ENCODE data around the gene MYOF. TPM values are rescaled to one million over a fixed set of nuclear protein-coding genes. Genes with fewer than 3 reads are reported as not detected.

Gene MYOF
- total RNA-seq, 1 donor: 379 TPM

DNA sequence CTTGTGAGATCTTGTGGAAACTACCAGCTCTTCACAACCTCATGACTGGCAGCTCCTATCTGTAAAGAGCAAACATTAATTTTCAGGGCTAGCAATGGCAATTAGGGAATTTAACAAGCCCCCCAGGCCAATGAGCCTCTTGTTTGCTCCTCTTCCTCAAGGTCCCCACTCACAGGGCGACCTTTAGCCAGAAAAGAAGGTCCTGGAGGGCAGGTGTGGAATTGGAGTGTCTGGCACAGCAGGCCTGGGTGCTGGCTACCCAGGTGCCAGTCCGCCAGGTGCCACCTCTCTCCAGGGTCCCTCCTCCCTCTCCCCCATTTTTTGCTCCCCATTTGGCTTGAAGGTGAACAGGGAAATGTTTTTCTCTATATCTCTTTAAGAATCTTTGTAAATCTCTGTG, 12.4 kb upstream of the MYOF start:
- TF ChIP-seq, protein P1, sequence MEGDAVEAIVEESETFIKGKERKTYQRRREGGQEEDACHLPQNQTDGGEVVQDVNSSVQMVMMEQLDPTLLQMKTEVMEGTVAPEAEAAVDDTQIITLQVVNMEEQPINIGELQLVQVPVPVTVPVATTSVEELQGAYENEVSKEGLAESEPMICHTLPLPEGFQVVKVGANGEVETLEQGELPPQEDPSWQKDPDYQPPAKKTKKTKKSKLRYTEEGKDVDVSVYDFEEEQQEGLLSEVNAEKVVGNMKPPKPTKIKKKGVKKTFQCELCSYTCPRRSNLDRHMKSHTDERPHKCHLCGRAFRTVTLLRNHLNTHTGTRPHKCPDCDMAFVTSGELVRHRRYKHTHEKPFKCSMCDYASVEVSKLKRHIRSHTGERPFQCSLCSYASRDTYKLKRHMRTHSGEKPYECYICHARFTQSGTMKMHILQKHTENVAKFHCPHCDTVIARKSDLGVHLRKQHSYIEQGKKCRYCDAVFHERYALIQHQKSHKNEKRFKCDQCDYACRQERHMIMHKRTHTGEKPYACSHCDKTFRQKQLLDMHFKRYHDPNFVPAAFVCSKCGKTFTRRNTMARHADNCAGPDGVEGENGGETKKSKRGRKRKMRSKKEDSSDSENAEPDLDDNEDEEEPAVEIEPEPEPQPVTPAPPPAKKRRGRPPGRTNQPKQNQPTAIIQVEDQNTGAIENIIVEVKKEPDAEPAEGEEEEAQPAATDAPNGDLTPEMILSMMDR (IDR thresholded peaks at IDR 0.05; ENCODE audit: extremely low read depth, low read depth, low read length): no peak
- Histone ChIP-seq H3K79me2 (ENCODE audit: insufficient read depth, low read length) (peaks cover 29% of the 10 kb centered on the region), H2AFZ (ENCODE audit: low read length) (no peak overlapping the region), H3K27ac (ENCODE audit: low read depth, low read length) (no peak overlapping the region), H4K20me1 (ENCODE audit: insufficient read depth, low read length) (no peaks in the 10 kb centered on the region), H3K4me2 (ENCODE audit: insufficient read depth, low read length) (no peak overlapping the region), H3K9me3 (ENCODE audit: low read depth, low read length) (no peaks in the 10 kb centered on the region), H3K36me3 (ENCODE audit: insufficient read depth, low read length) (no peaks in the 10 kb centered on the region), H3K4me1 (ENCODE audit: insufficient read depth, low read length) (peaks cover 11% of the 10 kb centered on the region), H3K4me3 (ENCODE audit: insufficient read depth, low read length) (no peak overlapping the region), H3K27me3 (ENCODE audit: insufficient read depth, low read length) (no peaks in the 10 kb centered on the region)
- DNase-seq (ENCODE audit: insufficient read length, low spot score, missing footprints): no peak

DNA sequence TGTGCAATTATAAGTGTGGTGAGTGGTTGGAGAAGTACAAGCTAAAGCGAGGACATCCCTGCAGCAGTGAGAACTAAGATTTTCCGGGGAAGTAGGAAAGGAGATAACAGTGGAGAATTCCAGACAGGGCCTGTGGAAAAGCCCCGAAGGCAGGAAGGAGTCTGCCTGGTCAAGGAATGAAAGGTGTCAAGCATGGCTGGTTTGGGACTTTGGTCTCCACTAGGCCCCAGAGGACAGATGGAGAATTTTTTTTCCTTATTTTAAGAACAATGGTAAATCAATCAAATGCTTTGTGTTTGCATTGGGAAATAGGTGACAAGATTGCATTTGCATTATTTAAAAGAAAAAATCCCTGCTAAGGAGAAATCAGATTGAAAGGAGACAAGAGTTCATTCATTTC, 11.0 kb upstream of the MYOF start:
- H3K4me3 ChIP-seq (ENCODE audit: insufficient read depth, low read length): no peak overlapping the region
- H3K4me2 ChIP-seq (ENCODE audit: insufficient read depth, low read length): no peak overlapping the region
- DNase-seq (ENCODE audit: insufficient read length, low spot score, missing footprints): no peak
- H4K20me1 ChIP-seq (ENCODE audit: insufficient read depth, low read length): no peaks in the 10 kb centered on the region
- H3K27me3 ChIP-seq (ENCODE audit: insufficient read depth, low read length): no peaks in the 10 kb centered on the region
- TF ChIP-seq, protein P1 (IDR thresholded peaks at IDR 0.05; ENCODE audit: extremely low read depth, low read depth, low read length): no peak
- no peaks in the 10 kb centered on the region for H3K9me3 ChIP-seq (ENCODE audit: low read depth, low read length)
- no peaks in the 10 kb centered on the region for H3K36me3 ChIP-seq (ENCODE audit: insufficient read depth, low read length)
- peaks cover 8% of the 10 kb centered on the region for H3K4me1 ChIP-seq (ENCODE audit: insufficient read depth, low read length)
- no peak overlapping the region for H3K27ac ChIP-seq (ENCODE audit: low read depth, low read length)
- no peak overlapping the region for H2AFZ ChIP-seq (ENCODE audit: low read length)
- peaks cover 15% of the 10 kb centered on the region for H3K79me2 ChIP-seq (ENCODE audit: insufficient read depth, low read length)

DNA sequence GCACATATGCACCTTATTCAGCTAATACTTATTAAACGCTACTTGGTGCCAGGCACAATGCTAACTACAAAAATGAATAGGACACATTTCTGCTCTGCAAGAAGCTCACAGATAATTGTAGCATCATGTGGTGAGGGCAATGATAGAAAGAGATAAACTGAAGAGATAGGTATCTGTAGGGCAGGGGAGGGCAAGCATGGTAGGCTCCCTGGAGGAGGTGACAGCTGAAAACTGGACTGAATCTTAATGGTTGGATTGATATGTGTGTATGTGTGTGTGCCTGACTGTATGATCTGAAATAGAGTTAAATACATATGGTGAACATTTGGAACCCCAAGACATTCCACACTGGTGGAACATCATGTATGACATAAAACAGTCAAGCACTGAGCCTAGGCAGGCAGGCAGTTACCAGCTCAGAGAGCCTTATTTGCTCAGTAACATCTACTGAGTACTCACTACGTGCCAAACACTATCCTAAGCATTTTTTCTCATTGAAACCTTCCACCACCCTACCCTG, 9.5 kb upstream of the MYOF start:
- no peak overlapping the region for H2AFZ ChIP-seq (ENCODE audit: low read length)
- peaks cover 2% of the 10 kb centered on the region for H3K79me2 ChIP-seq (ENCODE audit: insufficient read depth, low read length)
- no peaks in the 10 kb centered on the region for H3K9me3 ChIP-seq (ENCODE audit: low read depth, low read length)
- no peaks in the 10 kb centered on the region for H4K20me1 ChIP-seq (ENCODE audit: insufficient read depth, low read length)
- H3K4me3 ChIP-seq (ENCODE audit: insufficient read depth, low read length): no peak overlapping the region
- H3K36me3 ChIP-seq (ENCODE audit: insufficient read depth, low read length): no peaks in the 10 kb centered on the region
- no peak for DNase-seq (ENCODE audit: insufficient read length, low spot score, missing footprints)
- H3K27ac ChIP-seq (ENCODE audit: low read depth, low read length): no peak overlapping the region
- H3K27me3 ChIP-seq (ENCODE audit: insufficient read depth, low read length): no peaks in the 10 kb centered on the region
- TF ChIP-seq, protein P1 (IDR thresholded peaks at IDR 0.05; ENCODE audit: extremely low read depth, low read depth, low read length): no peak
- H3K4me1 ChIP-seq (ENCODE audit: insufficient read depth, low read length): peaks cover 5% of the 10 kb centered on the region
- no peak overlapping the region for H3K4me2 ChIP-seq (ENCODE audit: insufficient read depth, low read length)

DNA sequence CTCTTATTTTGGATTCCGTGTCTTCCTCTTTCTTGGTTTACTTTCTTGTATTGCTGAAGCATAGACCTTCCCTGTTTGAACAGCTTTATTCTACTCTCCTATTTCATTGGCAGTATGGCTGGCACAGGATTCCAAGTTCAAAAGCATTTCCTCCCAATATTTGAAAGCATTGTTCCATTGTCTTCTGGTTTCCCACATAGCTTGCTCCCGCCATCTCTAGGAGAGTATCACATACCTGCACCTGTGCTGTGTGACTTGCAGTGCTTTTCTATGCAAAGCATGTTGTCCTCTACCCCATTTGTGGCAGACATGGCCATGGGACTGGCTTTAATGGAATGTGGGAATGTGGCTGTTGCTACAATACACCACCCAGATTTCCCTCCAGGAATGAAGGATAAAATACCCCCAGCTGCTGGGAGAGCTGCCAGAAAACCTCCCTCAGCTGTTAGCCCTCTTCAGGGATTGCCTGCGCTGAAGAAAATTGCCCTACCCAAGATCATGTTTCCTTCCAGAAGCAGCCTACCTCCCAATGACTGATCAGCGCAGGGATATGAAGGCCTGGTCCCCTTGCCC, 6.9 kb upstream of the MYOF start:
- H3K4me2 ChIP-seq (ENCODE audit: insufficient read depth, low read length): no peak overlapping the region
- TF ChIP-seq, protein P1 (IDR thresholded peaks at IDR 0.05; ENCODE audit: extremely low read depth, low read depth, low read length): no peak
- H3K36me3 ChIP-seq (ENCODE audit: insufficient read depth, low read length): no peaks in the 10 kb centered on the region
- DNase-seq (ENCODE audit: insufficient read length, low spot score, missing footprints): no peak
- H3K79me2 ChIP-seq (ENCODE audit: insufficient read depth, low read length): no peaks in the 10 kb centered on the region
- no peak overlapping the region for H3K27ac ChIP-seq (ENCODE audit: low read depth, low read length)
- H2AFZ ChIP-seq (ENCODE audit: low read length): no peak overlapping the region
- H4K20me1 ChIP-seq (ENCODE audit: insufficient read depth, low read length): no peaks in the 10 kb centered on the region
- no peak overlapping the region for H3K4me3 ChIP-seq (ENCODE audit: insufficient read depth, low read length)
- no peaks in the 10 kb centered on the region for H3K27me3 ChIP-seq (ENCODE audit: insufficient read depth, low read length)
- no peaks in the 10 kb centered on the region for H3K4me1 ChIP-seq (ENCODE audit: insufficient read depth, low read length)
- H3K9me3 ChIP-seq (ENCODE audit: low read depth, low read length): no peaks in the 10 kb centered on the region

Measured in osteoblast (primary cell).